GM18517 (cell line): ENCODE results near the gene CYP24A1.

Experiments
- ATAC-seq: cut with Tn5 transposase; IDR thresholded peaks from one replicate; pipeline ENCODE4 v1.9.1; 2021; ENCODE audit warnings: mild to moderate bottlenecking, moderate library complexity; ENCODE audit not compliant: unreplicated experiment

The CYP24A1 gene

GRCh38 chr20:54116550-54117235 lies 57.1 kb downstream of the CYP24A1 start:
- no peak for ATAC-seq

- ATAC-seq = no peak
Observed at GRCh38 chr20:54115172-54115854, 58.5 kb downstream of the CYP24A1 start.

- ATAC-seq = no peak
Observed at GRCh38 chr20:54114109-54114508, 59.7 kb downstream of the CYP24A1 start.

- ATAC-seq = no peak
Observed at GRCh38 chr20:54113566-54113965, 60.2 kb downstream of the CYP24A1 start.

GRCh38 chr20:54112221-54112884 lies 61.4 kb downstream of the CYP24A1 start:
- no peak for ATAC-seq

GRCh38 chr20:54111460-54111859 lies 62.3 kb downstream of the CYP24A1 start:
- ATAC-seq = no peak

GRCh38 chr20:54110457-54110856 lies 63.3 kb downstream of the CYP24A1 start:
- ATAC-seq = no peak

- no peak for ATAC-seq
Observed at GRCh38 chr20:54110041-54110440, 63.7 kb downstream of the CYP24A1 start.

GRCh38 chr20:54108817-54109216 lies 65.0 kb downstream of the CYP24A1 start:
- no peak for ATAC-seq

- ATAC-seq = no peak
Observed at GRCh38 chr20:54108326-54108642, 65.5 kb downstream of the CYP24A1 start.

- ATAC-seq = no peak
Observed at GRCh38 chr20:54107600-54108325, 66.0 kb downstream of the CYP24A1 start.

- ATAC-seq = no peak
Observed at GRCh38 chr20:54107181-54107580, 66.6 kb downstream of the CYP24A1 start.

GRCh38 chr20:54106162-54106561 lies 67.6 kb downstream of the CYP24A1 start:
- no peak for ATAC-seq

- no peak for ATAC-seq
Observed at GRCh38 chr20:54105653-54106052, 68.1 kb downstream of the CYP24A1 start.

- no peak for ATAC-seq
Observed at GRCh38 chr20:54104781-54105180, 69.0 kb downstream of the CYP24A1 start.

GRCh38 chr20:54103762-54104600 lies 69.8 kb downstream of the CYP24A1 start:
- ATAC-seq = no peak
